GM19023 (cell line): Measurements from ENCODE around the gene NLRP14.

Experiments used
- ATAC-seq: cut with Tn5 transposase; IDR thresholded peaks from one replicate; pipeline ENCODE4 v1.9.1; 2021; ENCODE audit warnings: mild to moderate bottlenecking, moderate library complexity; ENCODE audit not compliant: unreplicated experiment

The NLRP14 gene

GRCh38 chr11:7056828-7057513, 36.7 kb downstream of the NLRP14 start:
- ATAC-seq, result no peak

GRCh38 chr11:7057641-7058040, 37.4 kb downstream of the NLRP14 start:
- no peak for ATAC-seq

GRCh38 chr11:7060868-7061267, 40.6 kb downstream of the NLRP14 start:
- ATAC-seq, result no peak

GRCh38 chr11:7062534-7062933, 42.3 kb downstream of the NLRP14 start:
- ATAC-seq, result no peak

- ATAC-seq, result no peak
Measured at GRCh38 chr11:7072401-7073028, 52.2 kb downstream of the NLRP14 start.

- ATAC-seq, result no peak
Measured at GRCh38 chr11:7077101-7077500, 56.8 kb downstream of the NLRP14 start.

- ATAC-seq, result no peak
Measured at GRCh38 chr11:7079545-7080135, 59.4 kb downstream of the NLRP14 start.

- no peak for ATAC-seq
Measured at GRCh38 chr11:7080900-7081299, 60.6 kb downstream of the NLRP14 start.

GRCh38 chr11:7081441-7081840, 61.2 kb downstream of the NLRP14 start:
- no peak for ATAC-seq

- ATAC-seq, result no peak
Measured at GRCh38 chr11:7088921-7089320, 68.6 kb downstream of the NLRP14 start, which contains the start of gene RBMXL2. Gene RBMXL2, plus strand, starts transcription at chr11:7088998. Its CDS starts 123 bp downstream, at chr11:7089121.

GRCh38 chr11:7089328-7090251, 69.3 kb downstream of the NLRP14 start:
- ATAC-seq, result no peak

- no peak for ATAC-seq
Measured at GRCh38 chr11:7098235-7098832, 78.1 kb downstream of the NLRP14 start.

- ATAC-seq, result no peak
Measured at GRCh38 chr11:7115780-7116179, 95.5 kb downstream of the NLRP14 start.

- no peak for ATAC-seq
Measured at GRCh38 chr11:7116370-7116769, 96.1 kb downstream of the NLRP14 start.
